ENCODE results near the gene MRPL14. TPM values are rescaled to one million over a fixed set of nuclear protein-coding genes. Genes with fewer than 3 reads are reported as not detected.
"Not testable (repeated sequence)": the region's sequence is repeated elsewhere in the genome, so short reads cannot be mapped to it uniquely, and the experiment has no call there.

Gene MRPL14
- total RNA-seq, 1 experiment from 2014 or later, result 69.6 TPM

GRCh38 chr6:44091356-44091755 is 35.9 kb downstream of the MRPL14 start:
- DNase-seq (ENCODE audit: low read depth, low spot score); H3K4me3 ChIP-seq (replicated peaks in 1 of 2; ENCODE audit: low read depth in 1 of 2, low read length in 2 of 2); BruUV-seq (replicated peaks); H3K4me2 ChIP-seq (ENCODE audit: low read length); H3K9me3 ChIP-seq (ENCODE audit: control insufficient read depth in 1 of 2, insufficient read depth in 1 of 2, low read depth in 1 of 2, low read length in 2 of 2); POLR2A ChIA-PET; H2AFZ ChIP-seq (ENCODE audit: low read depth, low read length, poor library complexity, severe bottlenecking); H3K9ac ChIP-seq (ENCODE audit: low read length); H3K79me2 ChIP-seq (ENCODE audit: insufficient read depth, low read length); H3K27ac ChIP-seq (ENCODE audit: low read depth, low read length); H3K36me3 ChIP-seq (ENCODE audit: control insufficient read depth in 1 of 2, insufficient read depth in 2 of 2, low read length in 2 of 2); intact Hi-C loops (cut with micrococcal nuclease); H3K9me2 ChIP-seq (ENCODE audit: insufficient read depth); RAD21 ChIA-PET (ENCODE audit: low non-redundant PET in 1 of 2, low total read pairs in 2 of 2, uncharacterized antibody in 2 of 2, unreplicated experiment in 2 of 2); H3K27me3 ChIP-seq (ENCODE audit: insufficient read depth, low read length); H4K20me1 ChIP-seq (ENCODE audit: insufficient read depth); ATAC-seq: not testable (repeated sequence)
- H3K4me1 ChIP-seq (ENCODE audit: control insufficient read depth in 1 of 2, insufficient read depth in 2 of 2, low read length in 2 of 2), result peaks cover 6 to 12% of the 10 kb centered on the region in 2 experiments; a peak in 3 of 4 replicates
- CTCF ChIA-PET, result interaction anchor here (1.2 kb wide), 1 partner anchor 16 kb away, joined by 3 read pairs; no protein-coding TSS in a partner anchor

GRCh38 chr6:44090465-44090864 is 36.8 kb downstream of the MRPL14 start:
- ATAC-seq (no peak), DNase-seq (ENCODE audit: low read depth, low spot score) (no peak)
- Histone ChIP-seq H3K4me3 (replicated peaks in 1 of 2; ENCODE audit: low read depth in 1 of 2, low read length in 2 of 2) (no peak overlapping the region), H3K9me3 (ENCODE audit: control insufficient read depth in 1 of 2, insufficient read depth in 1 of 2, low read depth in 1 of 2, low read length in 2 of 2) (no peaks in the 10 kb centered on the region), H3K9me2 (ENCODE audit: insufficient read depth) (no peaks in the 10 kb centered on the region), H2AFZ (ENCODE audit: low read depth, low read length, poor library complexity, severe bottlenecking) (no peak overlapping the region), H3K4me2 (ENCODE audit: low read length) (no peak overlapping the region), H4K20me1 (ENCODE audit: insufficient read depth) (no peaks in the 10 kb centered on the region), H3K9ac (ENCODE audit: low read length) (no peak overlapping the region), H3K4me1 (ENCODE audit: control insufficient read depth in 1 of 2, insufficient read depth in 2 of 2, low read length in 2 of 2) (peaks cover 6 to 17% of the 10 kb centered on the region in 2 experiments; a peak in 3 of 4 replicates), H3K36me3 (ENCODE audit: control insufficient read depth in 1 of 2, insufficient read depth in 2 of 2, low read length in 2 of 2) (0 out of 4 replicates have a peak, but pooled peaks cover 0 to 2% of the 10 kb centered on the region in 2 experiments), H3K27me3 (ENCODE audit: insufficient read depth, low read length) (no peaks in the 10 kb centered on the region), H3K27ac (ENCODE audit: low read depth, low read length) (no peak overlapping the region), H3K79me2 (ENCODE audit: insufficient read depth, low read length) (no peaks in the 10 kb centered on the region)
- no TSS peak for BruUV-seq (replicated peaks)
- ChIA-PET POLR2A (no interaction called here), RAD21 (ENCODE audit: low non-redundant PET in 1 of 2, low total read pairs in 2 of 2, uncharacterized antibody in 2 of 2, unreplicated experiment in 2 of 2) (no interaction called here), CTCF (interaction anchor here (1.2 to 2.0 kb wide), 3 partner anchors 12 to 320 kb away, joined by 3 to 6 read pairs (median 3); partner anchors contain the start of gene VEGFA)
- TF ChIP-seq CBX3 (IDR thresholded peaks at IDR 0.05; ENCODE audit: low read depth) (no peak), TCF7L2 (IDR thresholded peaks at IDR 0.05; ENCODE audit: borderline replicate concordance, extremely low read depth, insufficient read depth, insufficient read length) (no peak), YY1 (IDR thresholded peaks at IDR 0.05; ENCODE audit: extremely low read depth, insufficient replicate concordance, low read depth, low read length) (no peak), JUND (IDR thresholded peaks at IDR 0.05) (no peak), SIN3A (IDR thresholded peaks at IDR 0.05; ENCODE audit: low read depth) (no peak), FOSL1 (IDR thresholded peaks at IDR 0.05; ENCODE audit: low read depth) (no peak), ELF1 (IDR thresholded peaks at IDR 0.05; ENCODE audit: borderline replicate concordance, low read depth) (no peak)
- intact Hi-C loops (cut with micrococcal nuclease), result no loop called here

Measured in HCT116 (cell line).